Right renal cortex interstitium (tissue), 3 donors: Measurements from ENCODE around the gene GPC3. TPM values are rescaled to one million over a fixed set of nuclear protein-coding genes. Genes with fewer than 3 reads are reported as not detected.

ENCODE experiments used
- DNase-seq, 3 donors: peaks; one replicate each; pipeline ENCODE4 v3.0.0-alpha.2; 2013; ENCODE audit warnings: low read depth in 3 of 3, low spot score in 2 of 3
- polyA plus RNA-seq, 3 donors: library from polyadenylated mRNA; unstranded; fragments of 120-200 nt; gene quantifications; one replicate each; pipeline ENCODE4 v1.2.1, GENCODE V29; 2013; ENCODE audit not compliant: insufficient read length in 3 of 3

The GPC3 gene
- polyA plus RNA-seq, 3 donors: 1,260 to 1,341 (median 1,339) TPM

- DNase-seq: no peak
Measured at GRCh38 chrX:133661962-133662839, 323.2 kb downstream of the GPC3 start.

GRCh38 chrX:133660281-133660680 is 325.1 kb downstream of the GPC3 start:
- no peak for DNase-seq

DNA sequence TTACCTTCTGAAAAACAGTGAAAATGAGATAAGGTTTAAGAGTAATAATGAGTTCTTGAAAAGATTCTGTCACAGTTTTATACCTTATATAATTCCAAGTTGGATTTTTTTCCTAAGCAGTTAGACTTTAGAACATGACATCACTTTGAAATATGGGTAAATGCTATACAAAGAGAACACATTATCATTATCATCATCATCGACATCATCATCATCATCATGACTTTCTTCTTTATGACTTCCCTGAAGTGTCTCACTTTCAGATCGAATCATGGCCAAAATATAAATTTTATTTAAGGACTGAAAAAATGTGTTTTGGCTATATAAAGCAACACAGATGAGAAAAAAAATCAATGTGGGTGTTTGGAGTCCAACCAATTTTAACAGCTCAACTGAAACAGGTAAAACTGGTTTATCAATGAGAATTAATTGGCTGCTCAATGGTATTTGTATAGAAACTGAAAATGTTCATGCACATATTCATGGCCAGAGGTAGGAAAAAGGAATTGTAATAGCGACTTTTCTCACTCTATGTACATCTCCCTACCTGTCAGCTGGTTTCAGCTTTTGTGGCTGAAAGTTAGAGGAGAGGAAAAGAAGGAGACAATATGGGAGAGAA is 327.0 kb downstream of the GPC3 start:
- no peak for DNase-seq

- DNase-seq: no peak
Measured at GRCh38 chrX:133655275-133656265, 329.8 kb downstream of the GPC3 start.

DNA sequence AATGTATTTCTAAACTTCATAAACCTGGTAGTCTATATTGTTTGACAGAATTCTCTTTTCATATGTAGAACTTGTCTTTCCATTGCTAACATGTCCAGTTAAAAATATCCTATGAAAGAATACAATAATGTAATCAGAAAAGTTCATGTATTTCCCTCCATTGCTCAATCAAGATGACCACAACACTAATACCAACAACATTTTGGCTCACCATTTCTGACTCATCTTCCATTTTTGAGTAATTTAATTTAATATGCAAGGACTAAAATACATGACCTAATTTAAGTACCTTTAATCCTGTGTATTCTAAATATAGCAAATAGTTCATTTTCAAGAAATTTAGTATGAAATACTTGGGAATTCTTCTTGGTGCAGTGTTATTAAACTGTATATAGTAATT is 330.6 kb downstream of the GPC3 start:
- DNase-seq: no peak

GRCh38 chrX:133653358-133653757 is 332.0 kb downstream of the GPC3 start:
- DNase-seq: no peak

- DNase-seq: no peak
Measured at GRCh38 chrX:133652185-133652584, 333.2 kb downstream of the GPC3 start.

DNA sequence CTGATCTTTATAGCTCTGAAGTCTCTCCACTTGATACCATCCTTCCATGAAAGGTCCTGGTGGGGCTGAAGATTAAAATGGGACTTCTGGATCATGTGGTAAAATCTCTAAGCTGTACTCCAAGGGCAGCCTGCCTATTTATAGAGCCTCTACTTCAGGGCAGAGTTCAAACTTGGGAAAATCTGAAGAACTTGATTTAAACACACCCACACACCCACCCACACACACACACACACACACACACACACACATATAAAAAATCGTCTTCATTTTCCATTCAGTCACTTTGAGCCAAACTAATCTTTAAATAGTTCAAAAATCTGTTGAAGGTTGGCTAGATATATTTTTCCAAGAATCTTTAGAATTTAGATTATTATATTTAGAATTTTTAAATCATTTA is 335.2 kb downstream of the GPC3 start:
- DNase-seq: no peak

- no peak for DNase-seq
Measured at GRCh38 chrX:133649651-133650050, 335.7 kb downstream of the GPC3 start.

DNA sequence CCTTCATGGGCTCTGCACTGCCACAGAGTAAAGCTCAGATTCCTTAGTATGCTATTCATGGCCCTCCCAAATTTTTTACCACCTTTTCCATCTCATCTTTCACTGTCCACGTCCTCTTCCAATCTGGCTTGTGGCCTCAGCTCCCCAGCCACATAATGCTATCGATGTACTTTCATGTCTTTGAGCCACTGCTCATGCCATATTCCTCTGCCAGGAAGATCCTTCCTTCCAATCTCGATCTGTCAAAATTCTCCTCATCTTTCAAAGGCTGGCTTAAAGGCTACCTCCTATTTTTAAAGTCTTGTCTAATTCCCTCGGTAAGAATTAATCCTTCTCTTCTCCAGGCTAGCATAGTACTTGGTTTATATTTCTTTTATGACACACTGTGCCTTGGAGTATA is 336.8 kb downstream of the GPC3 start:
- DNase-seq: no peak

DNA sequence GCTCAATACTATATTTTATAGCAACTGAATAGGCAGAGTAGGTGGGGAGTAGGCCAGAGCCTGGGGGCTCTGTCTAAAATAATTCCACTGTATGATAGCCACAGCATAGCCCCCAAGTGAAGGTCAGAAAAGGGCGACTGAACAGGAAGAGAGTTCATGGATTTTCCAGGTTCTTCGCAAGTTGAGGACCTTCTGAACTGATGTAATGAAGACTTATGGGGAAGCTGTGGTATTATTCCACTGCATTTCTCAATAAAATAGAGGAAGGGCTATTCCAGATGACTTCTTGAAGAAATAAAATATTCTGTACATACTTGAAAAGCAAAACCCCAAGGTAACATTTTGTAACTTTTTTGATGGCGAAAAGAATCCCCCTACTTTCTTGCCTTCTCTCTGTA is 338.7 kb downstream of the GPC3 start:
- DNase-seq: no peak

DNA sequence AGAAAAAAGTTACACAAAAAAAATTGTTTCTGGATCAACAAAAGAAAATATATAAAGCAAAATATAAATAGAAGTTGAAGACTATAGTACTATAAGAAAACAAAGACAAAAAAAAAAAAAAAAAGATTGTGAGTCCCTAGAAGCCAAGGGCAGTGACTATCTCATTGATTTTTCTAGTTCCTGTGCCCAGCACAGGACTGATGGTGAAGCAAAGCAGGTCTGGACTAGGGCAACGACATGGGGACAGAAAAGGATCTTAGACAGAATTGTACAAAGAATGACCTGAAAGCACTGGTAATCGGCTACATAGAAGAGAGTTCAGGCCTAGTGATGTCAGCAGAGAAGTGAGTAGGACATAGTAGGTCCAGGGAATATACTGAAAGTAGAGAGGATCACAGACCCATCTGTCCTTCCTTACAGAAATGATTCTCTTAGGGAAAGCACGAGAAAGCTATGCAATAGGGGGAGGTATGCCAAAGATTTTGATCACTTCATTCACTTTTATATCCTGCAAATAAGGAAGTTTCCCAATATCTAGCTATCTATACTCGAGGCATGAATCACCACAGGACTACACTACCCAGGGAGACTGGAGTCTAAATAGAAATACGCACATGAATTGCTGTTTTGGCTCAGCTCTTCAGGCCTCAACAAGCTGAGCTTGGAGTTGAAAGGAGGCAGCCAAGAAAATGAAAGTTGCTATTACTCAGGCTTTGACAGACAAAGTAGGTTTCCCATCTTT is 339.2 kb downstream of the GPC3 start:
- DNase-seq: no peak

DNA sequence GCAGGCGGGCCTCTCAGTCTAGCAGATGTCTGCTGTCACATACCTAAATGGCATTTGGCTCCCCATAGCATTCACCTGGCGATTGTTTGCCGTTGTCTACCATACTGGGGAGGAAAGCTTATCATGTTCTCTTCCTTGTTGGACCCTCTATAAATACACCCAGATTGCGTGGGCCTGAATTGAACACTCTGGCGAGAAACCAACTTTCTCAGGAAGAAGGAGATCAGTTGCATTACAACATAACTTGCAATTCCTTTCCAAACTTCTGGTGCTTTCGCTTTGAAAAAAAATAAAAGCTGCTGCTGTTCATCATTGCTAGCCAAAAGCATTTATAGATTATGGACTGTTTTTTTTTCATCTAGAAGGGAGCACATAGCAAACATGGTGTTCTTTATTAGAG is 340.1 kb downstream of the GPC3 start:
- DNase-seq: no peak

DNA sequence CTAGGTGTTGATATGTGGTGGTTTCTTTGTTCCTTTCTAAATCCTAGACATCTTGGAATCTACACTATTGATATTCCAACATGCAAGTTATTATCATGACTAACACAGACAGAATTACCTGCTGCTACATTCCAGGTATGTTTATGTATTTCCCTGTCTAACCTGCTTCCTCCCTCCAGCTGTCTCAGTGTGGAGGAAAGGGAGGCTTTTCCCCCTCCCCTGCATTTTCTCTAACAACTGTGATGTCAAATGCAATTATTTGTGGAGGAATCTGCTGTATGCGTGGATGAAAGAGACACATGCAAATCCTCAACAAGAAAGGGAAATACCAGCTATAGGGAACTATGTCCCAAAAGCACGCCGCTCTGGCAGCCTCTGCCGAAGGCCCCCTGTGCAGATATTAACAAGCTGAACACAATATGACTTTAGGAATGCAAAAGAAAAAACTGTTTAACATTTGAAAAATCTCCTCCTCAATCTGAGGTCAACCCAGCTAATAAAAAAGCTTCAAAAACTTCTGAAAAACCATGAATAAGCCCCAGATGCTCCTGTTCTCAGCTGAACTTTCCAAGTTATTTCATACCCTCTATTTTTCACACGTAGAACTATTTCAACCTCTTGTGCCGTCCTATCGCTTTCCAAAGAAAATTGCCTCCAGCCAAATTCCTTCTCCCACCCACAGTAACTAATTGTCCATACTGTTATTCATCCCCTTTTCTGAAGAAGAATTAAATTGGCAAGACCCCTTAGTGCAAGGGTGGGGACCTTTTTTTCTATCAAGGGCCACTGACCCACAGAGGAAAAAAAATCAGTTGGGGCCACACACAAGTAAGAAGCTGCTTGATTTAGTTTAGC is 345.0 kb downstream of the GPC3 start:
- no peak for DNase-seq

- no peak for DNase-seq
Measured at GRCh38 chrX:133639726-133640125, 345.7 kb downstream of the GPC3 start.

- no peak for DNase-seq
Measured at GRCh38 chrX:133638285-133638684, 347.1 kb downstream of the GPC3 start.

DNA sequence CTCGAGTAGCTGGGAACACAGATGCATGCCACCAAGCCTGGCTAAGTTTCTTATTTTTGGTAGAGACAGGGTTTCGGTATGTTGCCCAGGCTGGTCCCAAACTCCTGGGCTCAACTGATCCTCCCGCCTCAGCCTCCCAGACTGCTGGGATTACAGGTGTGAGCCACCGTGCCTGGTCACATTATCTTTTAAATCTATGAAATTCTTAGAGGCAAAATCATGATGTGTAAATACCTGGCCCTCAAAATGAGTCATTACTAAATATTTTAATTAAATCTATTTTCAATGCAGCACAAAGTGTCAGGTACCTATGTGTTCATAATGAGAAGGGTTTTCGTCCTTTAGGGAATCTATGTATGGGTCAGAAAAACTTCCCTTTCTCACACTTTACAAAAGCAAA is 347.6 kb downstream of the GPC3 start:
- DNase-seq: no peak

DNA sequence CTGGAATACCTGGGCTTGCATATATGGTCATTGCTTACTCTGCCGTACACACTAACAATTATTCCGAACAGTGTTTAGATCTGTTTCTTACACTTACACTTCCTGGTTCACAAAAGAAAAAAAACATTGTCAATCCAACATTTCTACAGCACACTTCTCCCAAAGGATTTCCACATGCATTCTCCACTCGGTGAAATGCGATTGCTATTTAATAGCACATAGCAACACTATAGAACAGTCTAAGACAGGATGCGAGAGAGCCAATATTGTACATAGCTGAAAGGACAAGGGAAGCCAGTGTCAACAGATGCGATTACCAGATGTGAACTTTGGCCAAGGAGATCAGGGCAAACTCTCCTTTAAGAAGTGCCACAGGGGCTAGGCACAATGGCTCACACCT is 349.4 kb downstream of the GPC3 start:
- DNase-seq: no peak

- DNase-seq: no peak
Measured at GRCh38 chrX:133634416-133634815, 351.0 kb downstream of the GPC3 start.
